Neural progenitor cell (in vitro differentiated cells): ENCODE data around the gene HACE1.

Experiments used
- CTCF ChIP-seq: fragments of 200-600 bp; sonication (generic); IDR thresholded peaks from 2 replicates; pipeline ENCODE4 v1.5.1; 2017; ENCODE audit warnings: antibody characterized with exemption, mild to moderate bottlenecking
- EZH2 ChIP-seq: fragments of 200-600 bp; sonication (generic); IDR thresholded peaks from 2 replicates; pipeline ENCODE4 v1.6.1; 2017; ENCODE audit warnings: antibody characterized with exemption, mild to moderate bottlenecking, moderate library complexity

GRCh38 chr6:104768906-104769305 is 90.8 kb downstream of the HACE1 start:
- TF ChIP-seq CTCF (no peak), EZH2 (no peak)
